HG02938 (cell line): ENCODE measurements around the gene NLRP12.
"Not testable (repeated sequence)": the region's sequence is repeated elsewhere in the genome, so short reads cannot be mapped to it uniquely, and the experiment has no call there.

Source experiments
- ATAC-seq: cut with Tn5 transposase; IDR thresholded peaks from one replicate; pipeline ENCODE4 v1.9.1; 2021; ENCODE audit warnings: mild to moderate bottlenecking, moderate library complexity; ENCODE audit not compliant: unreplicated experiment

NLRP12 gene

DNA sequence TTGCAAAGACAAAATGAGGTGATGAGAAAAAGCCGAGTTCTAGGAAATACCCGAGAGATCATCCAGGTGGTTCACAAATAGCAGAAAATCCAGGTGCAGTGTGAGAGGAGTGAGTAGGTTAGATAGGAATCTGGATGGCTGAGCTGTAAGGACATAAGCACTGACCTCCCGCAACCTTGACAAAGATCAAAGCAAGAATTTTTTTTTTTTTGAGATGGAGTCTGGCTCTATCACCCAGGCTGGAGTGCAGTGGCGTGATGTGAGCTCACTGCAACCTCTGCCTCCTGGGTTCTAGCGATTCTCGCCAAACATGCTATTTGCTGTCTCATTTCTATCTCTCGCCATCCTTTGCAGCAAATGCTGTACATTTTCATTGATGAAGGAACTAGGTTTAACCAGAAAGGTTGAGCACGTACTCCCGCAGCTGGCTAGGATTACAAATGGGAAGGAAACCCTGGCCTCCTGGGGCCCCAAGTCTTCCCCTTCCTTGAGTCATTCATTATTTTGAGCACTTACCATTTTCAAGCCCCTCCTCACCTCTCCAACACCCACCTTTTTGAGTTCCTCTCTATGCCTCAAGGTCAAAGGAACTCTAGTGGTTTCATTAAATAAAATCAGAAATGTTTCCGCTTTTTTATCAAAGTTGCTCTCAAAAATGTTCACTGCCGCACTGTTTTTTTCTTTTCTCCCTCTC, 38.8 kb downstream of the NLRP12 start:
- no peak for ATAC-seq

DNA sequence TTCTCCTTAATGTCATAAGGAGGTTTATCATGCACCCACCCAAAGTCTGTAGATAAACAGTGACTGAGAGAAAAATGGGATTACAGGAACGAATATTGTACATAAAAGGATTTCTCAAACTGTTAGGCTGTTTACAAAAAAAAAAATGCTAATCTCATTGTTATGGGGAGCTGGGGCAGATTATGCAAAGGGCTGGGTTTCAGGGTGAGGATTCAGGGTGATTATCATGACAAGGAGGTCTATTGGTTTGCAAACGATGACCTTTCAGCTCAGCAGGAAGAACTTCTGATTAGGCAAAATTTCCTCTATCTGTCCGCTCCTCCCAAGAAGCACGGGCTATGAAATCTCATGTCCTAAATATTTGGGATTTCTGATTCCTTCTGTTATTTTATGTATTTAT, 41.4 kb downstream of the NLRP12 start:
- no peak for ATAC-seq

DNA sequence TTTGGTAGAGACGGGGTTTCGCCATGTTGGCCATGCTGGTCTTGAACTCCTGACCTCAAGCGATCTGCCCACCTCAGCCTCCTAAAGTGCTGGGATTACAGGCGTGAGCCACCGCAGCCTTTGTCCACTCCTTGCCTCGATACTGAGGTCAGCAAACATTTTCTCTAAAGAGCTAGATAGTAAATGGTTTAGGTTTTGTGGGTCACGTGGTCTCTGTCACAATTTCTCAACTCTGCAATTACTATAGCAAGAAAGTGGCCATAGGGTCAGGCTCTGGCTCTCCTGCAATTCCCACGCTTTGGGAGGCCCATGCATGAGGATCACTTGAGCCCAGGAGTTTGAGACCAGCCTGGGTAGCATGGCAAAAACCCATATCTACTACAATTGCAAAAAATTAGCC, 42.8 kb downstream of the NLRP12 start:
- ATAC-seq = not testable (repeated sequence)

DNA sequence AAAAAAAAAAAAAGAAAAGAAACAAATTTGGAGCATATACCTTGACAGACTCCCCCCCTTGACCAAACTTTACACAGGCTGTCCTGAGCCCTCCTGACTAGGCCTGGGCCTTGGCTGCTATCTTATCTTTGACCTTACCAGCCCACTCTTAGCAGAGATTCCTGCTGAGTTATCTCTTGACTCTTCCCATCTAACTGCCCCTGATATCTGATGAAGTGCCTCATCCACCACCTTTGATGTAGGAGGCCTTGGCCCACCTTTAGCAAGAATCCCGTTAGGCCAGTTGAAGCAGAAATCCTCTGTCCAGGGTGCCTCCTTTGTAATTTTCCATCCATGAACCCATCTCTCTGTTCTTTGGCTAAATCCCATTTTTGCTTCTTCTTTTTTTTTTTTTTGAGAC, 43.6 kb downstream of the NLRP12 start:
- no peak for ATAC-seq

DNA sequence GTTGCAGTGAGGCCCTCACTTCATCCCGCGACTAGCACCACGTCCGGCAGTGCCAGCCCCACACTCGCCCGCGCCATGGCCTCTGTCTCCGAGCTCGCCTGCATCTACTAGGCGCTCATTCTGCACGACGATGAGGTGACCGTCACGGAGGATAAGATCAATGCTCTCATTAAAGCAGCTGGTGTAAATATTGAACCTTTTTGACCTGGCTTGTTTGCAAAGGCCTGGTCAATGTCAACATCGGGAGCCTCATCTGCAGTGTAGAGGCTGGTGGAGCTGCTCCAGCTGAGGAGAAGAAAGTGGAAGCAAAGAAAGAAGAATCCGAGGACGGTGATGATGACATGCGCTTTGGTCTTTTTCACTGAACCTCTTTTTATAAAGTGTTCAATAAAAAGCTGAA, 48.6 kb downstream of the NLRP12 start:
- ATAC-seq = no peak

DNA sequence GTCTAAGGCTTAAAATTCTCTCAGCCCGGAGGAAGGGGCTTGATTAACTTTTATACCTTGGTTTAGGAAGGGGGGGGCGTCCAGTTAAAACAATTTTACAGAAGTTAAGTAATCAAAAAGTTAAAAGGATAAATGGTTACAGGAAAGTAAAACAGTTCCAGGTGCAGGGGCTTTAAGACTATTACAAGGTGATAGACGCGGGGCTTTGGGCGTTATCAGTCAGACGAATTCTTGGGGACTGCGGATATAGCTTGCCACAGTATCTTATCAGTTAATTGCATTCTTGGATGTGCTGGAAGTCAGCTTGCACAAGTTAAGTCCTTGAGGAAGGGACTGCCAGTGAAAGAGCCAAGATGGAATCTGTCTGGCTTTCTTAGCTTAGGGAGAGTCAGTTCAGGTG, 49.6 kb downstream of the NLRP12 start:
- not testable (repeated sequence) for ATAC-seq

DNA sequence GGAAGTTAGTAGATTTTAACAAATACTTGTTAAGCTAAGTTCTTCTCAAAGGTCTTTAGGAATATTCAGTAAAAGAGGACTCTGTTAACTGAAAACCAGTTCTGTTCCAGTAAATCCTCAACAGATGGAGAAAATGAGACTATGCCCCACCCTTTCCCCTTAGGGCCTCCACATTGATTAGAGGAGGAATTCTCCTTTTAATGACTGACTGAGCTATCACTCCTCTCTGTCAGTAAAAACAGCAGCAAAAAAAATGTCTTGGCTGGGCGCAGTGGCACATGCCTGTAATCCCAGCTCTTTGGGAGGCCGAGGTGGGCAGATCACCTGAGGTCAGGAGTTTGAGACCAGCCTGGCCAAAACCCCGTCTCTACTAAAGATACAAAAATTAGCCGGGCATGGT, 50.1 kb downstream of the NLRP12 start:
- ATAC-seq = no peak

DNA sequence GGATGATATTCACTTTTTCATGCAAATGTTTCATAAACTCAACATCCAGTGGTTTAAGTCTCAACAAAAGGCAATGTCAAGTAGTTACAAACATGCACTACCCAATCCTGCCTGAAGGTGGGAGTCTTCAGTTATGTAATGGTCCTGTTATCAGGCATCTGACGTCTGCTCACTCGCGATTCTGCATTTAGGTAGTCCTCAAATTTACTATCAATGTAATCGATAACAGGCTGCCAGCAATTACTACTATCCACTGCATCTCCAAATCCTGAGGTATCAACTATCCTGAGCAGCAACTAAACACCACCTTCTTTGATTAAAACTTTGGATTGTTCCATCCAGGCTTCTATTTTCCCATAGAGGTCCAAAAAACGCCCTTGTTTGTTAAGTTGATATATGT, 51.2 kb downstream of the NLRP12 start:
- ATAC-seq = no peak

DNA sequence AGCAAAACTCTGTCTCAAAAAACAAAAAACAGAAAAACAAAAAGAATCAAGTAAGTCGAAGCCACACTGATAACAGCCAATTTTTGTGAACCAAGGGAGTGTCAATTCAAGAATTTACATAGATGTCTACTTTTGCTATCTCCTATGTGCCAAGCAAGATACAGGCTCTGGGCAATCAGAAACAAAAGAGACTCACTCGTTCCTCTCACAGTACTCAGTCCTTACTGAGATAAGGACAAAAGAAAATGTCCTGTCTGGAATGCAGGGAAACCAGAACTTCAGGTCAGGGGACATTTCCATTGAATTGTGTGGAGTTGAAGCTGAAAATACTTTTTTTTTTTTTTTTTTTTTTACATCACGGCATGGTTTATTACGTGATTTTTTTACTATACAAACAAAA, 53.0 kb downstream of the NLRP12 start:
- no peak for ATAC-seq

DNA sequence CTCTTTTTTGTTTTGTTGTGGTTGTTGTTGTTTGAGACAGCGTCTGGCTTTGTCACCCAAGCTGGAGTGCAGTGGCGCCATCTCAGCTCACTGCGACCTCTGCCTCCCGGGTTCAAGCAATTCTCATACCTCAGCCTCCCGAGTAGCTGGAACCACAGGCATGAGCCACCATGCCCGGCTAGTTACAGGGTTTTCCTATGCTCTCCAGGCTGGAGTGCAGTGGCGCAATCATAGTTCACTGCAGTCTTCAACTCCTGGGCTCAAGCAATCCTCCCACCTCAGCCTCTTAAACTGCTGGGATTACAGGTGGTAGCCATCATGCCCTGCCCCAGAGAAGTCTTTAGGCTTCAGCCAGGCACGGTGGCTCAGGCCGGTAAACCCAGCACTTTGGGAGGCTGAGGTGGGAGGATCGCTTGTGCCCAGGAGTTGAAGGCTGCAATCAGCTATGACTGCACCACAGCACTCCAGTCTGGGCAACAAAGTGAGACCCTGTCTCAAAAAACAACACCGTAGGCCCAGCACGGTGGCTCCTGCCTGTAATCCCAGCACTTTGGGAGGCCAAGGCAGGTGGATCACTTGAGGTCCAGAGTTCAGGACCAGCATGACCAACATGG, 54.3 kb downstream of the NLRP12 start:
- not testable (repeated sequence) for ATAC-seq

DNA sequence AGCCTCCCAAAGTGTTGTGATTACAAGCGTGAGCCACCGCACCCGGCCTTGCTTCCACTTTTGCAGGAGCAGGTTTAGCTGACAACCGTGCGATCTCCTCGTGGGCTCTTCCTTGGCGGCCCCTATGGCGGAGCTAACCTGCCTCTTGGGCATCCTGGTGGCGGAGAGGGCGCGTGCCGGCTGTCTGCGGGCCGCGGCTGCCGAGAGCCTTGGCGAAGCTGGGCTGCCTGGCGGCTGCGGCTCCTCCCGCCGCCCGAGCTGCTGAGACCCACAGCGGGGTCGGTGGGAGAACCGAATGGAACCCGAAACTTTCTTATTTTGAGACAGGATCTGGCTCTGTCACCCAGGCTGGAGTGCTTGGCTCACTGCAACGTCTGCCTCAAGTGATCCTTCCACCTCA, 55.7 kb downstream of the NLRP12 start:
- ATAC-seq = no peak

DNA sequence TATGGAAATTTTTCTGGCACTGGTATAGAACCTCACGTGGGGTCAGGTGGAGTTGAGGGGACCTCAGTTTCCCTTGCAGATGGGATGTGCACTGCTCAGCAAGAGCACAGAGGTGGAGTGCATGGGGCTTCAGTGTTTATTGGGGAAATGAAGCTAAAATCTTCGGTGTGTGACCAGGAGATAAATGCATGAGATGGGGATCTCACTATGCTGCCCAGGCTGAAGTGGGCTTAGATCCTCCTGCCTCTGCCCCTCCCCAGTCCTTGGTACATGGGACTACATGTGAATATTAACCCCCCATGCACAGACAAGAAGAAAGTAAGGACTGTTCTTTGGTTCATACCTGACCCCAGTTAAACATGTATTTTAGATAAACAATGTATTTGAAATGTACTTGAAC, 65.1 kb downstream of the NLRP12 start:
- not testable (repeated sequence) for ATAC-seq
